A204.1 (cell line): Measurements from ENCODE around the gene VMP1.

ENCODE experiments used
- FAIRE-seq: peaks from 2 replicates; lab custom pipeline; 2012; peaks lifted over from hg19 to GRCh38; lab: Jason Lieb, UNC

VMP1 gene

GRCh38 chr17:59707149-59707970 lies at the start of gene VMP1, which contains the start of gene PTRH2:
Gene VMP1 (plus strand): TSS chr17:59707654. CDS start chr17:59731447, 23,793 bp downstream.
Gene PTRH2 (minus strand): TSS chr17:59707430. CDS start chr17:59697978, 9,452 bp downstream.
- FAIRE-seq, result peak; percentile 98

- FAIRE-seq, result no peak
These were observed 41.2 kb upstream of the VMP1 start for GRCh38 chr17:59666235-59666634.

GRCh38 chr17:59668816-59669215 lies 38.6 kb upstream of the VMP1 start:
- no peak for FAIRE-seq

- FAIRE-seq, result no peak
These were observed 38.0 kb upstream of the VMP1 start for GRCh38 chr17:59669411-59669810.

GRCh38 chr17:59669944-59670343 lies 37.5 kb upstream of the VMP1 start:
- no peak for FAIRE-seq

GRCh38 chr17:59671386-59671785 lies 36.1 kb upstream of the VMP1 start:
- FAIRE-seq, result no peak

- FAIRE-seq, result no peak
These were observed 32.2 kb upstream of the VMP1 start for GRCh38 chr17:59675231-59675630.

GRCh38 chr17:59676716-59677115 lies 30.7 kb upstream of the VMP1 start:
- no peak for FAIRE-seq

GRCh38 chr17:59678918-59679317 lies 28.5 kb upstream of the VMP1 start:
- no peak for FAIRE-seq

GRCh38 chr17:59680314-59680713 lies 27.1 kb upstream of the VMP1 start:
- FAIRE-seq, result no peak

- no peak for FAIRE-seq
These were observed 24.2 kb upstream of the VMP1 start for GRCh38 chr17:59683283-59683682.

GRCh38 chr17:59684967-59685366 lies 22.5 kb upstream of the VMP1 start:
- no peak for FAIRE-seq

- no peak for FAIRE-seq
These were observed 19.4 kb upstream of the VMP1 start for GRCh38 chr17:59688008-59688407.

- no peak for FAIRE-seq
These were observed 19.0 kb upstream of the VMP1 start for GRCh38 chr17:59688496-59688895.

- no peak for FAIRE-seq
These were observed 13.9 kb upstream of the VMP1 start for GRCh38 chr17:59693582-59693981.

- FAIRE-seq, result no peak
These were observed 13.1 kb upstream of the VMP1 start for GRCh38 chr17:59694344-59694743.

- no peak for FAIRE-seq
These were observed 11.3 kb upstream of the VMP1 start for GRCh38 chr17:59695945-59696681.

- no peak for FAIRE-seq
These were observed 10.7 kb upstream of the VMP1 start for GRCh38 chr17:59696682-59697277.

GRCh38 chr17:59698143-59698542 lies 9.3 kb upstream of the VMP1 start:
- no peak for FAIRE-seq

- no peak for FAIRE-seq
These were observed 8.2 kb upstream of the VMP1 start for GRCh38 chr17:59699218-59699617.

- no peak for FAIRE-seq
These were observed 7.7 kb upstream of the VMP1 start for GRCh38 chr17:59699786-59700185.

GRCh38 chr17:59702304-59702703 lies 5.2 kb upstream of the VMP1 start:
- FAIRE-seq, result no peak

- FAIRE-seq, result no peak
These were observed 547 bp downstream of the VMP1 start for GRCh38 chr17:59707971-59708430.
